GM23338 (cell line): Measurements from ENCODE around the gene HMGN3. TPM values are rescaled to one million over a fixed set of nuclear protein-coding genes. Genes with fewer than 3 reads are reported as not detected.

Experiments used
- CREB1 ChIP-seq: fragments of 250-450 bp; sonication (Bioruptor Pico); IDR thresholded peaks from 2 replicates; pipeline ENCODE4 v1.5.0; 2020; ENCODE audit warnings: low read depth, mild to moderate bottlenecking, moderate library complexity
- EZH2 ChIP-seq: fragments of 200-600 bp; sonication (generic); IDR thresholded peaks from one replicate; pipeline ENCODE4 v1.8.0; 2017; ENCODE audit warnings: antibody characterized with exemption, mild to moderate bottlenecking, low read depth; ENCODE audit not compliant: unreplicated experiment
- EZH2phosphoT487 ChIP-seq: fragments of 200-600 bp; sonication (generic); IDR thresholded peaks from one replicate; pipeline ENCODE4 v1.8.1; 2018; ENCODE audit warnings: antibody characterized with exemption; ENCODE audit not compliant: unreplicated experiment
- JUNB ChIP-seq: IDR thresholded peaks from one replicate; pipeline ENCODE4 v1.6.1; 2016; ENCODE audit warnings: antibody characterized with exemption; ENCODE audit not compliant: unreplicated experiment
- NANOG ChIP-seq: IDR thresholded peaks from 2 replicates; pipeline ENCODE4 v1.6.1; 2016; ENCODE audit warnings: antibody characterized with exemption, borderline replicate concordance
- POLR2AphosphoS5 ChIP-seq: IDR thresholded peaks from 2 replicates; pipeline ENCODE4 v1.6.1; 2016; ENCODE audit warnings: antibody characterized with exemption, low read depth
- STAT1 ChIP-seq: IDR thresholded peaks from one replicate; pipeline ENCODE4 v1.6.1; 2016; ENCODE audit warnings: antibody characterized with exemption; ENCODE audit not compliant: unreplicated experiment
- polyA plus RNA-seq: library from polyadenylated mRNA; unstranded; fragments of >200 nt; fragmentation: Nextera tagmentation; extraction: Ambion mirVana; gene quantifications from 2 replicates; pipeline ENCODE4 v1.2.1, GENCODE V29; 2016
- total RNA-seq: library from RNA; depleted of rRNA; stranded (reverse); fragments of >200 nt; shearing (Covaris generic); gene quantifications from 2 replicates; pipeline ENCODE4 v1.2.3, GENCODE V29; 2014
- TF ChIP-seq, protein P1 (sequence below): fragments of 250-450 bp; sonication (Bioruptor Pico); IDR thresholded peaks from 2 replicates; pipeline ENCODE4 v1.5.0; 2020; ENCODE audit warnings: mild to moderate bottlenecking, moderate library complexity
- TF ChIP-seq, protein P2 (sequence below), 2 experiments: fragments of 200-600 bp in 1 of 2; sonication (generic) in 1 of 2; conservative IDR thresholded peaks; 2 replicates each; pipeline versions ENCODE4 v1.5.1 to v1.6.1; 2016 to 2017; ENCODE audit warnings: antibody characterized with exemption in 2 of 2, low read depth in 2 of 2, mild to moderate bottlenecking in 2 of 2, moderate library complexity in 1 of 2
- TF ChIP-seq, protein P3 (sequence below): IDR thresholded peaks from 2 replicates; pipeline ENCODE4 v1.6.1; 2016; ENCODE audit warnings: antibody characterized with exemption

The HMGN3 gene
- total and polyA plus RNA-seq, 2 experiments from 2014 or later, result 166 to 956 TPM

DNA sequence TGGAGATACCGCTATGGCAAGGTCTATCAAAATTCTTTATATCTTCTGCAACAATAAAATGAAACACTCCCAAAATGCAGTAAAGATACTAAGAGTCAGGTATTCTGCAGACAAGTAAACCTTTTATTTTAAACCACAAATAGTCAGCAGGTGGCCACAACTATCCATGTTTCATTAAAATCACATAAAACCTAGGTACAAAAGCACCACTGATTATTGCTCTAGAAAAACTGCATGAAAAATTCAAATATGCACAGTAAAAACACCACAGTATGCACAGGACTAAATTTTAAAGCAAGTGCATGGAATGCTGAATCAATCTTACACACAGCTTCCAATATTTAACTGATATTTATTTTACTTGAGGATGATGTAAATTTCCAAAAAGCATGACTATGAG is 33.3 kb downstream of the HMGN3 start (continued):
- TF ChIP-seq, protein P1, sequence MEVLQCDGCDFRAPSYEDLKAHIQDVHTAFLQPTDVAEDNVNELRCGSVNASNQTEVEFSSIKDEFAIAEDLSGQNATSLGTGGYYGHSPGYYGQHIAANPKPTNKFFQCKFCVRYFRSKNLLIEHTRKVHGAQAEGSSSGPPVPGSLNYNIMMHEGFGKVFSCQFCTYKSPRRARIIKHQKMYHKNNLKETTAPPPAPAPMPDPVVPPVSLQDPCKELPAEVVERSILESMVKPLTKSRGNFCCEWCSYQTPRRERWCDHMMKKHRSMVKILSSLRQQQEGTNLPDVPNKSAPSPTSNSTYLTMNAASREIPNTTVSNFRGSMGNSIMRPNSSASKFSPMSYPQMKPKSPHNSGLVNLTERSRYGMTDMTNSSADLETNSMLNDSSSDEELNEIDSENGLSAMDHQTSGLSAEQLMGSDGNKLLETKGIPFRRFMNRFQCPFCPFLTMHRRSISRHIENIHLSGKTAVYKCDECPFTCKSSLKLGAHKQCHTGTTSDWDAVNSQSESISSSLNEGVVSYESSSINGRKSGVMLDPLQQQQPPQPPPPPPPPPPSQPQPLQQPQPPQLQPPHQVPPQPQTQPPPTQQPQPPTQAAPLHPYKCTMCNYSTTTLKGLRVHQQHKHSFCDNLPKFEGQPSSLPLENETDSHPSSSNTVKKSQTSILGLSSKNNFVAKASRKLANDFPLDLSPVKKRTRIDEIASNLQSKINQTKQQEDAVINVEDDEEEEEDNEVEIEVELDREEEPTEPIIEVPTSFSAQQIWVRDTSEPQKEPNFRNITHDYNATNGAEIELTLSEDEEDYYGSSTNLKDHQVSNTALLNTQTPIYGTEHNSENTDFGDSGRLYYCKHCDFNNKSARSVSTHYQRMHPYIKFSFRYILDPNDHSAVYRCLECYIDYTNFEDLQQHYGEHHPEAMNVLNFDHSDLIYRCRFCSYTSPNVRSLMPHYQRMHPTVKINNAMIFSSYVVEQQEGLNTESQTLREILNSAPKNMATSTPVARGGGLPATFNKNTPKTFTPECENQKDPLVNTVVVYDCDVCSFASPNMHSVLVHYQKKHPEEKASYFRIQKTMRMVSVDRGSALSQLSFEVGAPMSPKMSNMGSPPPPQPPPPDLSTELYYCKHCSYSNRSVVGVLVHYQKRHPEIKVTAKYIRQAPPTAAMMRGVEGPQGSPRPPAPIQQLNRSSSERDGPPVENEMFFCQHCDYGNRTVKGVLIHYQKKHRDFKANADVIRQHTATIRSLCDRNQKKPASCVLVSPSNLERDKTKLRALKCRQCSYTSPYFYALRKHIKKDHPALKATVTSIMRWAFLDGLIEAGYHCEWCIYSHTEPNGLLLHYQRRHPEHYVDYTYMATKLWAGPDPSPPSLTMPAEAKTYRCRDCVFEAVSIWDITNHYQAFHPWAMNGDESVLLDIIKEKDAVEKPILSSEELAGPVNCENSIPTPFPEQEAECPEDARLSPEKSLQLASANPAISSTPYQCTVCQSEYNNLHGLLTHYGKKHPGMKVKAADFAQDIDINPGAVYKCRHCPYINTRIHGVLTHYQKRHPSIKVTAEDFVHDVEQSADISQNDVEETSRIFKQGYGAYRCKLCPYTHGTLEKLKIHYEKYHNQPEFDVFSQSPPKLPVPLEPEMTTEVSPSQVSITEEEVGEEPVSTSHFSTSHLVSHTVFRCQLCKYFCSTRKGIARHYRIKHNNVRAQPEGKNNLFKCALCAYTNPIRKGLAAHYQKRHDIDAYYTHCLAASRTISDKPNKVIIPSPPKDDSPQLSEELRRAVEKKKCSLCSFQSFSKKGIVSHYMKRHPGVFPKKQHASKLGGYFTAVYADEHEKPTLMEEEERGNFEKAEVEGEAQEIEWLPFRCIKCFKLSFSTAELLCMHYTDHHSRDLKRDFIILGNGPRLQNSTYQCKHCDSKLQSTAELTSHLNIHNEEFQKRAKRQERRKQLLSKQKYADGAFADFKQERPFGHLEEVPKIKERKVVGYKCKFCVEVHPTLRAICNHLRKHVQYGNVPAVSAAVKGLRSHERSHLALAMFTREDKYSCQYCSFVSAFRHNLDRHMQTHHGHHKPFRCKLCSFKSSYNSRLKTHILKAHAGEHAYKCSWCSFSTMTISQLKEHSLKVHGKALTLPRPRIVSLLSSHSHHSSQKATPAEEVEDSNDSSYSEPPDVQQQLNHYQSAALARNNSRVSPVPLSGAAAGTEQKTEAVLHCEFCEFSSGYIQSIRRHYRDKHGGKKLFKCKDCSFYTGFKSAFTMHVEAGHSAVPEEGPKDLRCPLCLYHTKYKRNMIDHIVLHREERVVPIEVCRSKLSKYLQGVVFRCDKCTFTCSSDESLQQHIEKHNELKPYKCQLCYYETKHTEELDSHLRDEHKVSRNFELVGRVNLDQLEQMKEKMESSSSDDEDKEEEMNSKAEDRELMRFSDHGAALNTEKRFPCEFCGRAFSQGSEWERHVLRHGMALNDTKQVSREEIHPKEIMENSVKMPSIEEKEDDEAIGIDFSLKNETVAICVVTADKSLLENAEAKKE (CRISPR knock-in tag), result no peak
- no peak for TF ChIP-seq POLR2AphosphoS5
- TF ChIP-seq CREB1 (CRISPR knock-in tag), result no peak
- TF ChIP-seq EZH2, result no peak
- no peak for TF ChIP-seq JUNB
- TF ChIP-seq, protein P2, sequence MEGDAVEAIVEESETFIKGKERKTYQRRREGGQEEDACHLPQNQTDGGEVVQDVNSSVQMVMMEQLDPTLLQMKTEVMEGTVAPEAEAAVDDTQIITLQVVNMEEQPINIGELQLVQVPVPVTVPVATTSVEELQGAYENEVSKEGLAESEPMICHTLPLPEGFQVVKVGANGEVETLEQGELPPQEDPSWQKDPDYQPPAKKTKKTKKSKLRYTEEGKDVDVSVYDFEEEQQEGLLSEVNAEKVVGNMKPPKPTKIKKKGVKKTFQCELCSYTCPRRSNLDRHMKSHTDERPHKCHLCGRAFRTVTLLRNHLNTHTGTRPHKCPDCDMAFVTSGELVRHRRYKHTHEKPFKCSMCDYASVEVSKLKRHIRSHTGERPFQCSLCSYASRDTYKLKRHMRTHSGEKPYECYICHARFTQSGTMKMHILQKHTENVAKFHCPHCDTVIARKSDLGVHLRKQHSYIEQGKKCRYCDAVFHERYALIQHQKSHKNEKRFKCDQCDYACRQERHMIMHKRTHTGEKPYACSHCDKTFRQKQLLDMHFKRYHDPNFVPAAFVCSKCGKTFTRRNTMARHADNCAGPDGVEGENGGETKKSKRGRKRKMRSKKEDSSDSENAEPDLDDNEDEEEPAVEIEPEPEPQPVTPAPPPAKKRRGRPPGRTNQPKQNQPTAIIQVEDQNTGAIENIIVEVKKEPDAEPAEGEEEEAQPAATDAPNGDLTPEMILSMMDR (conservative IDR thresholded peaks at IDR 0.05; ENCODE audit: low read depth in 2 of 2), result no peak
- TF ChIP-seq STAT1, result no peak
- TF ChIP-seq NANOG, result no peak
- TF ChIP-seq, protein P3, sequence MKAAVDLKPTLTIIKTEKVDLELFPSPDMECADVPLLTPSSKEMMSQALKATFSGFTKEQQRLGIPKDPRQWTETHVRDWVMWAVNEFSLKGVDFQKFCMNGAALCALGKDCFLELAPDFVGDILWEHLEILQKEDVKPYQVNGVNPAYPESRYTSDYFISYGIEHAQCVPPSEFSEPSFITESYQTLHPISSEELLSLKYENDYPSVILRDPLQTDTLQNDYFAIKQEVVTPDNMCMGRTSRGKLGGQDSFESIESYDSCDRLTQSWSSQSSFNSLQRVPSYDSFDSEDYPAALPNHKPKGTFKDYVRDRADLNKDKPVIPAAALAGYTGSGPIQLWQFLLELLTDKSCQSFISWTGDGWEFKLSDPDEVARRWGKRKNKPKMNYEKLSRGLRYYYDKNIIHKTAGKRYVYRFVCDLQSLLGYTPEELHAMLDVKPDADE, result no peak
- TF ChIP-seq EZH2phosphoT487, result no peak
